ENCODE measurements around the gene GLE1.

The GLE1 gene

DNA sequence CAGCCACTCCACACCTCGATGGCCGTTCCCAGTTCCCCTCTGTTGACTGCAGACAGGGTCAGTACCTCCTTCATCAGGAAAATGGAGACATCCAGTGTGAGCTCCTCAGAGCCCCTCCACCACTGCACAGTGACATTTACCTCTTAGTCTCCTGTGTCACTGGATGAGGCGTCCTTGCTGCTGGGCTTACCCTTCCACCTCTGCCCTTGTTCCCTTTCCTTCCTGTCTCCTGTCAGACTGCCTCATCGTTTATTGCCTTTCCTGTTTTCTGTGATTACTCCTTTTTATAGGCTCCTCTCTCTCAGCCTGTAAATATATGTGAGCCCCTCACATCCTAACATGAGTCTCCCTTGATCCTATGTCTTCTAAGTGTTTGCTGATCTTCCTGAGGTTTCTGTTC lies 24.7 kb downstream of the GLE1 start:
- ATAC-seq: no peak
- no peak for TF ChIP-seq RARB (CRISPR knock-in tag; IDR thresholded peaks at IDR 0.05)

DNA sequence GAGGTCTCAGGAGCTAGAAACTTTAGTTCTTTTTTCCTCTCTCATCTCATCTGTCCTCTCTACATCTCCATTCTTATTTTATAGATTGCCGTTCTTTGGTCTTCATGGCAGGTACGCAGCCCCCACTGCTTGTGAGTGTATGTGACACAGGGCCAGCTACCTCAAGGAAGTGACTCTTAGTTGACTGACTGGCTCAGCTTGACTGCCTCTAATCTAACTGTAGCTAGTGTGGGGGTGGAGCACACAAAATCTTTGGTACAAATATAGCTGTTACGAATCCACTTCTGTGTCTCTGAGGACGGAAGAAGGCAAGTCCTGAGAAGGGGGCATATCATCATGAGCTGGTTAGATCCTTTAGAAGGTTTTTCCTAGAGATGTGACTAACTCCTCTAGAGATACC lies 28.1 kb downstream of the GLE1 start:
- ATAC-seq: no peak
- TF ChIP-seq SNAI2 (CRISPR knock-in tag; IDR thresholded peaks at IDR 0.05) (no peak), GLIS3 (CRISPR knock-in tag; IDR thresholded peaks at IDR 0.05) (no peak), OSR1 (CRISPR knock-in tag; IDR thresholded peaks at IDR 0.05) (no peak), BACH2 (CRISPR knock-in tag; IDR thresholded peaks at IDR 0.05; ENCODE audit: borderline replicate concordance) (no peak), TCF4 (CRISPR knock-in tag; IDR thresholded peaks at IDR 0.05; ENCODE audit: borderline replicate concordance) (no peak), ZFP30 (CRISPR knock-in tag; IDR thresholded peaks at IDR 0.05) (no peak), RARB (CRISPR knock-in tag; IDR thresholded peaks at IDR 0.05) (no peak), ZFP3 (CRISPR knock-in tag; IDR thresholded peaks at IDR 0.05) (no peak), ZC3H10 (CRISPR knock-in tag; IDR thresholded peaks at IDR 0.05) (no peak), ISL1 (CRISPR knock-in tag; IDR thresholded peaks at IDR 0.05) (no peak), ZNF565 (CRISPR knock-in tag; conservative IDR thresholded peaks at IDR 0.05; ENCODE audit: low read depth) (no peak), TOX (CRISPR knock-in tag; IDR thresholded peaks at IDR 0.05; ENCODE audit: borderline replicate concordance) (no peak)
- TF ChIP-seq, protein P1, sequence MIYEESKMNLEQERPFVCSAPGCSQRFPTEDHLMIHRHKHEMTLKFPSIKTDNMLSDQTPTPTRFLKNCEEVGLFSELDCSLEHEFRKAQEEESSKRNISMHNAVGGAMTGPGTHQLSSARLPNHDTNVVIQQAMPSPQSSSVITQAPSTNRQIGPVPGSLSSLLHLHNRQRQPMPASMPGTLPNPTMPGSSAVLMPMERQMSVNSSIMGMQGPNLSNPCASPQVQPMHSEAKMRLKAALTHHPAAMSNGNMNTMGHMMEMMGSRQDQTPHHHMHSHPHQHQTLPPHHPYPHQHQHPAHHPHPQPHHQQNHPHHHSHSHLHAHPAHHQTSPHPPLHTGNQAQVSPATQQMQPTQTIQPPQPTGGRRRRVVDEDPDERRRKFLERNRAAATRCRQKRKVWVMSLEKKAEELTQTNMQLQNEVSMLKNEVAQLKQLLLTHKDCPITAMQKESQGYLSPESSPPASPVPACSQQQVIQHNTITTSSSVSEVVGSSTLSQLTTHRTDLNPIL (CRISPR knock-in tag; IDR thresholded peaks at IDR 0.05; ENCODE audit: low read depth): no peak

DNA sequence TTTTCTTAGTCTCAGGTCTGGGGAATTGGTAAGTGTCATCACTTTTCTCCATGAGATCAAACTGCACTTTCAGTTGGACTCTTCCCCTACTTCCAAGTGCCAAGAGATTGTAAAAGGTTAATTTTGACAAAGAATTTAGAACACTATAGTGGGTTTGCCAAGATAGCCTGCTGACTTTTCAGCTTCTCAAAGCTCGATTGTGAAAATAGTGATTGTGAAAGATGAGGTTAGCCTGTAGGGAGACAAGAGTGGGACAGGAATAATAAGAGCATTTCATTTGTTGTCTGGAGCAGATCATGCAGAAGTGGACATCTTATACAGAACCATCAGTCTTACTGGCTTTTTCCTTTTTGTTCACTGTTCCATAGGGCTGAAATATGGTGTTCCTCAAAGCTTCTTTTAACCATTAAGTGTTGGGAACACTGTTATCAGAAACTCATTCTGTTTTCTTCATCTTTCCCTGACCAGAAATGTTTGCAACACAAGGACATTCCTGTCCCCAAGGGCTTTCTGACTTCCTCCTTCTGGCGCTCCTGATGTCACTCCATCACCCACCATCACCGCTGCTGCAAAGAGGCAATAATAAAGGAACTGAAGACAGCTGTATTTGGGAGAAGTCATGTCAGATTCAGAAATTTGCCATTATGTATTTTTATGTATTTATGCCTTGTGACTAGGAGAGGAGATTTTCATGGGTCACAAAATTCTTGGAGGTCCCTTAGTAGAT lies 36.3 kb downstream of the GLE1 start:
- no peak for ATAC-seq
- TF ChIP-seq TOX (CRISPR knock-in tag; IDR thresholded peaks at IDR 0.05; ENCODE audit: borderline replicate concordance) (no peak), ZNF8 (CRISPR knock-in tag; IDR thresholded peaks at IDR 0.05) (no peak), ZNF70 (CRISPR knock-in tag; IDR thresholded peaks at IDR 0.05) (no peak), ISL1 (CRISPR knock-in tag; IDR thresholded peaks at IDR 0.05) (no peak), ESRRG (CRISPR knock-in tag; IDR thresholded peaks at IDR 0.05) (no peak), BACH2 (CRISPR knock-in tag; IDR thresholded peaks at IDR 0.05; ENCODE audit: borderline replicate concordance) (no peak), SNAI2 (CRISPR knock-in tag; IDR thresholded peaks at IDR 0.05) (no peak), ZC3H10 (CRISPR knock-in tag; IDR thresholded peaks at IDR 0.05) (no peak), ARNTL (CRISPR knock-in tag; IDR thresholded peaks at IDR 0.05; ENCODE audit: borderline replicate concordance, low read depth) (no peak), RARB (CRISPR knock-in tag; IDR thresholded peaks at IDR 0.05) (no peak), ZFP3 (CRISPR knock-in tag; IDR thresholded peaks at IDR 0.05) (no peak), PPARA (CRISPR knock-in tag; IDR thresholded peaks at IDR 0.05; ENCODE audit: borderline replicate concordance) (no peak)
- TF ChIP-seq, protein P1 (CRISPR knock-in tag; IDR thresholded peaks at IDR 0.05; ENCODE audit: low read depth): no peak
- TF ChIP-seq, protein P2, sequence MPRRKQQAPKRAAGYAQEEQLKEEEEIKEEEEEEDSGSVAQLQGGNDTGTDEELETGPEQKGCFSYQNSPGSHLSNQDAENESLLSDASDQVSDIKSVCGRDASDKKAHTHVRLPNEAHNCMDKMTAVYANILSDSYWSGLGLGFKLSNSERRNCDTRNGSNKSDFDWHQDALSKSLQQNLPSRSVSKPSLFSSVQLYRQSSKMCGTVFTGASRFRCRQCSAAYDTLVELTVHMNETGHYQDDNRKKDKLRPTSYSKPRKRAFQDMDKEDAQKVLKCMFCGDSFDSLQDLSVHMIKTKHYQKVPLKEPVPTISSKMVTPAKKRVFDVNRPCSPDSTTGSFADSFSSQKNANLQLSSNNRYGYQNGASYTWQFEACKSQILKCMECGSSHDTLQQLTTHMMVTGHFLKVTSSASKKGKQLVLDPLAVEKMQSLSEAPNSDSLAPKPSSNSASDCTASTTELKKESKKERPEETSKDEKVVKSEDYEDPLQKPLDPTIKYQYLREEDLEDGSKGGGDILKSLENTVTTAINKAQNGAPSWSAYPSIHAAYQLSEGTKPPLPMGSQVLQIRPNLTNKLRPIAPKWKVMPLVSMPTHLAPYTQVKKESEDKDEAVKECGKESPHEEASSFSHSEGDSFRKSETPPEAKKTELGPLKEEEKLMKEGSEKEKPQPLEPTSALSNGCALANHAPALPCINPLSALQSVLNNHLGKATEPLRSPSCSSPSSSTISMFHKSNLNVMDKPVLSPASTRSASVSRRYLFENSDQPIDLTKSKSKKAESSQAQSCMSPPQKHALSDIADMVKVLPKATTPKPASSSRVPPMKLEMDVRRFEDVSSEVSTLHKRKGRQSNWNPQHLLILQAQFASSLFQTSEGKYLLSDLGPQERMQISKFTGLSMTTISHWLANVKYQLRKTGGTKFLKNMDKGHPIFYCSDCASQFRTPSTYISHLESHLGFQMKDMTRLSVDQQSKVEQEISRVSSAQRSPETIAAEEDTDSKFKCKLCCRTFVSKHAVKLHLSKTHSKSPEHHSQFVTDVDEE (CRISPR knock-in tag; IDR thresholded peaks at IDR 0.05): no peak
- TF ChIP-seq, protein P3, sequence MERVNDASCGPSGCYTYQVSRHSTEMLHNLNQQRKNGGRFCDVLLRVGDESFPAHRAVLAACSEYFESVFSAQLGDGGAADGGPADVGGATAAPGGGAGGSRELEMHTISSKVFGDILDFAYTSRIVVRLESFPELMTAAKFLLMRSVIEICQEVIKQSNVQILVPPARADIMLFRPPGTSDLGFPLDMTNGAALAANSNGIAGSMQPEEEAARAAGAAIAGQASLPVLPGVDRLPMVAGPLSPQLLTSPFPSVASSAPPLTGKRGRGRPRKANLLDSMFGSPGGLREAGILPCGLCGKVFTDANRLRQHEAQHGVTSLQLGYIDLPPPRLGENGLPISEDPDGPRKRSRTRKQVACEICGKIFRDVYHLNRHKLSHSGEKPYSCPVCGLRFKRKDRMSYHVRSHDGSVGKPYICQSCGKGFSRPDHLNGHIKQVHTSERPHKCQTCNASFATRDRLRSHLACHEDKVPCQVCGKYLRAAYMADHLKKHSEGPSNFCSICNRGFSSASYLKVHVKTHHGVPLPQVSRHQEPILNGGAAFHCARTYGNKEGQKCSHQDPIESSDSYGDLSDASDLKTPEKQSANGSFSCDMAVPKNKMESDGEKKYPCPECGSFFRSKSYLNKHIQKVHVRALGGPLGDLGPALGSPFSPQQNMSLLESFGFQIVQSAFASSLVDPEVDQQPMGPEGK (CRISPR knock-in tag; IDR thresholded peaks at IDR 0.05; ENCODE audit: borderline replicate concordance): no peak

DNA sequence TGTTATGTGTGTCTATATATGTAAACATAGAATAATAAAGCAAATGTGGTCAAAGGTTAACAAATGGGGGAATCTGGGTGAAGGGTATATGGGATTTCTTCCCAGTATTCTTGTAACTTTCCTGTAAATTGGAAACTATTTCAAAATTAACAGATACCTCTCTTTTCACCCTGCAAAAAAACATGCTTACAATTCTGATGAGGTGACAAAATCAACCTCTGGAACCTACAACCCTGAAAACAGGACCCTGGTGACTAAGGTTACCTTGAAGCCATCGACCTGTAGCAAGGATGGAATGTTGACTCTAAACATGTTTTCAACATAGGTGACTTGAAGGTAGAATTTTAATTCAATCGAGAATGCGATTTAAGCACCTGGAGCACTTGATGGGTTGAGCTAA lies 42.0 kb downstream of the GLE1 start:
- no peak for ATAC-seq
- TF ChIP-seq, protein P2 (CRISPR knock-in tag; IDR thresholded peaks at IDR 0.05): no peak
- TF ChIP-seq TOX (CRISPR knock-in tag; IDR thresholded peaks at IDR 0.05; ENCODE audit: borderline replicate concordance): no peak
- TF ChIP-seq, protein P3 (CRISPR knock-in tag; IDR thresholded peaks at IDR 0.05; ENCODE audit: borderline replicate concordance): no peak
- no peak for TF ChIP-seq ZNF565 (CRISPR knock-in tag; conservative IDR thresholded peaks at IDR 0.05; ENCODE audit: low read depth)
- no peak for TF ChIP-seq BACH2 (CRISPR knock-in tag; IDR thresholded peaks at IDR 0.05; ENCODE audit: borderline replicate concordance)
- no peak for TF ChIP-seq ZNF70 (CRISPR knock-in tag; IDR thresholded peaks at IDR 0.05)
- TF ChIP-seq SNAI2 (CRISPR knock-in tag; IDR thresholded peaks at IDR 0.05): no peak
- no peak for TF ChIP-seq PPARA (CRISPR knock-in tag; IDR thresholded peaks at IDR 0.05; ENCODE audit: borderline replicate concordance)
- TF ChIP-seq, protein P1 (CRISPR knock-in tag; IDR thresholded peaks at IDR 0.05; ENCODE audit: low read depth): no peak
